Measurements from ENCODE around the gene ACP1.

- TF ChIP-seq CTCF (IDR thresholded peaks at IDR 0.05) = no peak
- no peak for TF ChIP-seq POLR2A (IDR thresholded peaks at IDR 0.05)
Measured at GRCh38 chr2:262117-262516, 2.6 kb upstream of the ACP1 start.

Measured in heart left ventricle (tissue), 13 donors.